ENCODE results near the gene SEMA5A. TPM values are rescaled to one million over a fixed set of nuclear protein-coding genes. Genes with fewer than 3 reads are reported as not detected.

The SEMA5A gene
- total RNA-seq, 1 donor from 2014 or later: 11.9 TPM

- TF ChIP-seq EZH2 (IDR thresholded peaks at IDR 0.05): no peak
- TF ChIP-seq CTCF (IDR thresholded peaks at IDR 0.05): no peak
- no peak for TF ChIP-seq EZH2phosphoT487 (IDR thresholded peaks at IDR 0.05)
- H3K36me3 Mint-ChIP-seq: no peaks in the 10 kb centered on the region
- no peak overlapping the region for H3K27ac ChIP-seq
These were observed 27.9 kb upstream of the SEMA5A start for GRCh38 chr5:9573796-9574195.

GRCh38 chr5:9572246-9572645, 26.4 kb upstream of the SEMA5A start:
- Histone ChIP-seq H3K27ac (no peak overlapping the region), H3K4me2 (no peak overlapping the region), H3K79me2 (ENCODE audit: low read depth) (no peaks in the 10 kb centered on the region), H3K27me3 (no peaks in the 10 kb centered on the region), H3K36me3 (no peaks in the 10 kb centered on the region), H3K4me3 (no peak overlapping the region), H3K4me1 (no peaks in the 10 kb centered on the region), H2AFZ (replicated peaks) (no peak overlapping the region), H3F3A (ENCODE audit: low read depth) (no peaks in the 10 kb centered on the region), H3K9ac (no peak overlapping the region), H3K9me3 (ENCODE audit: low read depth) (no peaks in the 10 kb centered on the region), H4K20me1 (ENCODE audit: low read depth) (no peaks in the 10 kb centered on the region)
- no peaks in the 10 kb centered on the region for H3K36me3 Mint-ChIP-seq
- no peak overlapping the region for H3K4me3 Mint-ChIP-seq
- no peaks in the 10 kb centered on the region for H3K4me1 Mint-ChIP-seq
- no peaks in the 10 kb centered on the region for H3K27me3 Mint-ChIP-seq (ENCODE audit: insufficient read depth, low read depth)
- no peaks in the 10 kb centered on the region for H3K9me3 Mint-ChIP-seq
- DNase-seq (ENCODE audit: low spot score): no peak
- H3K27ac Mint-ChIP-seq: no peak overlapping the region
- no peak for TF ChIP-seq EZH2phosphoT487 (IDR thresholded peaks at IDR 0.05)
- TF ChIP-seq EZH2 (IDR thresholded peaks at IDR 0.05): no peak
- TF ChIP-seq CTCF (IDR thresholded peaks at IDR 0.05): no peak

More at GRCh38 chr5:9573796-9574195, 27.9 kb upstream of the SEMA5A start:
- Histone ChIP-seq H3K79me2 (ENCODE audit: low read depth) (no peaks in the 10 kb centered on the region), H3F3A (ENCODE audit: low read depth) (no peaks in the 10 kb centered on the region), H3K4me3 (no peak overlapping the region), H3K9ac (no peak overlapping the region), H3K4me1 (no peaks in the 10 kb centered on the region), H3K9me3 (ENCODE audit: low read depth) (no peaks in the 10 kb centered on the region), H2AFZ (replicated peaks) (no peak overlapping the region), H4K20me1 (ENCODE audit: low read depth) (no peaks in the 10 kb centered on the region), H3K4me2 (no peak overlapping the region), H3K36me3 (no peaks in the 10 kb centered on the region), H3K27me3 (no peaks in the 10 kb centered on the region)
- H3K4me3 Mint-ChIP-seq: no peak overlapping the region
- H3K27ac Mint-ChIP-seq: no peak overlapping the region
- no peaks in the 10 kb centered on the region for H3K27me3 Mint-ChIP-seq (ENCODE audit: insufficient read depth, low read depth)
- no peak for DNase-seq (ENCODE audit: low spot score)
- no peaks in the 10 kb centered on the region for H3K9me3 Mint-ChIP-seq
- H3K4me1 Mint-ChIP-seq: no peaks in the 10 kb centered on the region

GRCh38 chr5:9570876-9571275, 25.0 kb upstream of the SEMA5A start:
- H4K20me1 ChIP-seq (ENCODE audit: low read depth): no peaks in the 10 kb centered on the region
- no peak for DNase-seq (ENCODE audit: low spot score)
- H3K27ac ChIP-seq: no peak overlapping the region
- H3K79me2 ChIP-seq (ENCODE audit: low read depth): no peaks in the 10 kb centered on the region
- no peaks in the 10 kb centered on the region for H3K4me1 Mint-ChIP-seq
- no peaks in the 10 kb centered on the region for H3K27me3 Mint-ChIP-seq (ENCODE audit: insufficient read depth, low read depth)
- no peak overlapping the region for H3K9ac ChIP-seq
- no peaks in the 10 kb centered on the region for H3K9me3 Mint-ChIP-seq
- no peaks in the 10 kb centered on the region for H3K27me3 ChIP-seq
- H3K36me3 Mint-ChIP-seq: no peaks in the 10 kb centered on the region
- H3F3A ChIP-seq (ENCODE audit: low read depth): no peaks in the 10 kb centered on the region
- H3K4me3 ChIP-seq: no peak overlapping the region
- H2AFZ ChIP-seq (replicated peaks): no peak overlapping the region
- no peak for TF ChIP-seq EZH2 (IDR thresholded peaks at IDR 0.05)
- TF ChIP-seq EZH2phosphoT487 (IDR thresholded peaks at IDR 0.05): no peak
- no peak for TF ChIP-seq CTCF (IDR thresholded peaks at IDR 0.05)
- H3K9me3 ChIP-seq (ENCODE audit: low read depth): no peaks in the 10 kb centered on the region
- H3K27ac Mint-ChIP-seq: no peak overlapping the region
- H3K36me3 ChIP-seq: no peaks in the 10 kb centered on the region
- no peak overlapping the region for H3K4me2 ChIP-seq
- no peak overlapping the region for H3K4me3 Mint-ChIP-seq
- no peaks in the 10 kb centered on the region for H3K4me1 ChIP-seq
